ENCODE data around the gene PRKG1. TPM values are rescaled to one million over a fixed set of nuclear protein-coding genes. Genes with fewer than 3 reads are reported as not detected.
"Not testable (repeated sequence)": the region's sequence is repeated elsewhere in the genome, so short reads cannot be mapped to it uniquely, and the experiment has no call there.

PRKG1 gene
- total RNA-seq, 2 experiments from 2014 or later: not detected

DNA sequence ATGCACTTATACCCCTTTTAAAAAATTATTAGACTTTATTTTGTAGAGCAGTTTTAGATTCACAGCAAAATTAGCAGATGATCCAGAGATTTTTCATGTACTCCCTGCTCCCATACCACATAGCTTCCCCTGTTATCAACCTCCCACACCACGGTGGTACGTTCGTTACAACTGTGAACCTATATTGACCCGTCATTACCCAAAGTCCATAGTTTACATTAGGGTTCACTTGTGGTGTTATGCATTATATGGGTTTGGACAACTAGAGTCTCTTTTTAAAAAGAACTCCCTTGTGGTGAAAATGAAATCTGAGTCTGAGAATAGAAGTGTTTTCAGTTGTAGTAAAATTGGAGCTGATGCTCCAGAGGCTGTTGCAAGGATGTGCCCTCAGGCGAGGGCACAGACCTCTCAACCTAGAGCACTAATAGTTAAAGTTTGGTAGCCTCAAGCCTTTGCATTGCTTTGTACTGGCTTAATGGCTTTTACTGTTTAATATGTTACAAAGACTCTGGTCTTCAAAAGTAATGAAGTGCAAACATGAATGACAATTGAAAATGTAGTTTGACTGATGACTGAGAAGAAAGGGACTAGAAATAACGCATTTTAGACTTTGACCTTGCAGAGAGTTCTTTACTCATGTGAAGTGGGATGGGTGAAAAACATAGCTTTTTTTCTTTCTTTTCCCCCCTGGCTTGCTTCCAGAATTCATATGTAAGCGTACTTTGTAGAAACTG, 655.7 kb downstream of the PRKG1 start:
- no peak overlapping the region for H3K4me3 Mint-ChIP-seq
- H3K27ac Mint-ChIP-seq: no peak overlapping the region
- CTCF ChIA-PET: no interaction called here

DNA sequence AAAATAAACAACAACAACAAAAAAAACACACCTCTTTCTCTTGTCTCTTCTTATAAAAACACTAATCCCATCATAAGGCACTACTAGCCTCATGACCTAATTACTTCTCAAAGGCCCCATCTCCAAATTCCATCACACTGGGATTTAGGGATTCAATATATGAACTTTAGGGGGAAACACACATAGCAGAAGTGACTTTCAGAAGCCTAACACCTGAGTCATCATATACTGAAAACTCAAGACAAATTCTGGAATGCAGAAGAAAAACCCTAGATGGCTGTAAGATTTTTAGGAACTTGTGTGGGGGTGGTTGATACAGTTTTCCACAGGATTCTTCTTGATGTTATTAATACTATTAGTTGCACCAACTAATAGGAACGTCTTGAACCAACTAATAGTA, 658.8 kb downstream of the PRKG1 start:
- no peak overlapping the region for H3K4me3 Mint-ChIP-seq
- no peaks in the 10 kb centered on the region for H3K27me3 Mint-ChIP-seq (ENCODE audit: low read depth)
- intact Hi-C loops (cut with micrococcal nuclease): no loop called here
- CTCF ChIA-PET: no interaction called here
- H3K27ac Mint-ChIP-seq: no peak overlapping the region
- DNase-seq: no peak
- no peaks in the 10 kb centered on the region for H3K36me3 Mint-ChIP-seq (ENCODE audit: low read depth)
- no peaks in the 10 kb centered on the region for H3K4me1 Mint-ChIP-seq (ENCODE audit: low read depth)
- no peaks in the 10 kb centered on the region for H3K9me3 Mint-ChIP-seq

More for the DNA sequence above, 655.7 kb downstream of the PRKG1 start:
- no peaks in the 10 kb centered on the region for H3K27me3 Mint-ChIP-seq (ENCODE audit: low read depth)
- intact Hi-C loops (cut with micrococcal nuclease): no loop called here
- DNase-seq: no peak
- H3K9me3 Mint-ChIP-seq: no peaks in the 10 kb centered on the region
- H3K36me3 Mint-ChIP-seq (ENCODE audit: low read depth): no peaks in the 10 kb centered on the region
- no peaks in the 10 kb centered on the region for H3K4me1 Mint-ChIP-seq (ENCODE audit: low read depth)

DNA sequence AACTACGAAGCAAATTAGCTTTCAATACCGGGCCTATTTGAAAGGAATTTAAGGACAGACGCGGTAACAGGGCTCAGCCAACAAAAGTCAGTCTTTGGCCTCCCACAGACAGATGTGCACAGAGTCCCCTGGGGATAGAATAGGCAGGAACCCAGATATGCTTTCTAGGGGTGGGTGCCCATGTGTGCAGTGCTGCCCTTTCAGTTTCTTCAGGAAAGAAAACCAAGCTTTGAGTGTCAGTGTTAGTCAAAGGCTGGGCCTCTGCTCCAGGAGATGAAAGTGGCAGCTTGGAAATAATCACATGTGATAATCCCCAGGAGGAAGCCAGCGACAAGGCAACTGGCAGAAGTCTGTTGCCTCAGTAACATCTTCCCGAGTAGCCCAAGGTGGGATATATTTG, 668.9 kb downstream of the PRKG1 start:
- Mint-ChIP-seq H3K4me1 (ENCODE audit: low read depth) (no peaks in the 10 kb centered on the region), H3K9me3 (no peaks in the 10 kb centered on the region), H3K27me3 (ENCODE audit: low read depth) (no peaks in the 10 kb centered on the region), H3K4me3 (no peak overlapping the region), H3K36me3 (ENCODE audit: low read depth) (no peaks in the 10 kb centered on the region), H3K27ac (no peak overlapping the region)
- intact Hi-C loops (cut with micrococcal nuclease): no loop called here
- CTCF ChIA-PET: no interaction called here
- no peak for DNase-seq

DNA sequence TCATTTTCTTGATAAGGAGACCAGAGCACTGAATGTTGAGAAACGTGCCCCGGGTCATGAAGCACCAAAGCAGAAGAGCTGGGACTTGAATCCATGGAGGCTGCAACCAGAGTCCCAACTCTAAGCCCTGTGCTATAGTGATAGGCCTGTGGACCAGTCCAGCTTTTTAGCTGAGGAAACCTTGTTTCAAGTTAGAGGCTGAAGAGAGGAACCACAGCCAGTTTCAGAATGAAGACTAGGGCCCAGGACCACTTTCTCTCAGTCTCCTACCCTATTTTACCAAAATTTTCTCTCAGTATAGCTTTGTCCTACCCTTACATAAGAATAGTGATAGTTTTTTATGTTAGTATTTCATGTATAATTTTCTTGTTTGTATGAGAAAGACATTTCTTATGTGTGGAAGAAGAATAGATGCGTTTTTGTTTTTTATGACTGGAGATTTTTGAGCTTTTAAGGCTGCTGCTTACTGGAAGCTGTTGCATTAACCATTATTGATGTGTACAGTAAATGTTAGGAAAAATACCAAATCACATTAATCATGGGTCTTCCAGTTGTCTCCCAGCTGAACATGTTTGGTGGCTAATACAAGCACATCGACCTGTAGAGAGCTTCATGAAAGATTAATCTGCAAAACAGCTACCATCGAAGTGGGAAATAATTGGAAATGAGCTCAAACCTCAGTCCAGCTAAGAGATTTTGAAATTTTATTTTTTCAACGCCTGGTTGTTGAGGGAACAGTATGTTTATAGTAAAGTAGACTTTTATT, 670.1 kb downstream of the PRKG1 start:
- Mint-ChIP-seq H3K27me3 (ENCODE audit: low read depth) (no peaks in the 10 kb centered on the region), H3K4me3 (no peak overlapping the region), H3K9me3 (no peaks in the 10 kb centered on the region), H3K27ac (no peak overlapping the region), H3K36me3 (ENCODE audit: low read depth) (no peaks in the 10 kb centered on the region), H3K4me1 (ENCODE audit: low read depth) (no peaks in the 10 kb centered on the region)
- intact Hi-C loops (cut with micrococcal nuclease): no loop called here
- no peak for DNase-seq
- CTCF ChIA-PET: no interaction called here

DNA sequence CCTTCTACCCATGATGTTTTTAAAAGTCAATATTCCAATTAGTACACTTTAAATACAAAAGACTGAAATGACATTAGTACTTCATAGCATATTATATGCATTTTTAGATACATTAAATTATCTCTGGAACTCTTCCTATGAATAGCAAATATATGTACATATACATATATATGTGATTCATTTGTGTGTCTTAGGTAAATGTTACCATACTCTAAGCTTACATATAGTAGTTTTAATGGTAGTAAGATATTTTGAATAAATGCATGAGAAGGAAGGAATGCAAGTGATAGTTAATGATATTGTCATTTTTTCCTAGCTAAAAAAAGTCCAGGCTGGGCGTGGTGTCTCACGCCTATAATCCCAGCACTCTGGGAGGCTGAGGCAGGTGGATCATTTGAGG, 671.1 kb downstream of the PRKG1 start:
- H3K27me3 Mint-ChIP-seq (ENCODE audit: low read depth): no peaks in the 10 kb centered on the region
- no peaks in the 10 kb centered on the region for H3K9me3 Mint-ChIP-seq
- no peaks in the 10 kb centered on the region for H3K4me1 Mint-ChIP-seq (ENCODE audit: low read depth)
- H3K36me3 Mint-ChIP-seq (ENCODE audit: low read depth): no peaks in the 10 kb centered on the region
- H3K4me3 Mint-ChIP-seq: no peak overlapping the region
- intact Hi-C loops (cut with micrococcal nuclease): no loop called here
- no peak overlapping the region for H3K27ac Mint-ChIP-seq
- DNase-seq: no peak
- CTCF ChIA-PET: no interaction called here

DNA sequence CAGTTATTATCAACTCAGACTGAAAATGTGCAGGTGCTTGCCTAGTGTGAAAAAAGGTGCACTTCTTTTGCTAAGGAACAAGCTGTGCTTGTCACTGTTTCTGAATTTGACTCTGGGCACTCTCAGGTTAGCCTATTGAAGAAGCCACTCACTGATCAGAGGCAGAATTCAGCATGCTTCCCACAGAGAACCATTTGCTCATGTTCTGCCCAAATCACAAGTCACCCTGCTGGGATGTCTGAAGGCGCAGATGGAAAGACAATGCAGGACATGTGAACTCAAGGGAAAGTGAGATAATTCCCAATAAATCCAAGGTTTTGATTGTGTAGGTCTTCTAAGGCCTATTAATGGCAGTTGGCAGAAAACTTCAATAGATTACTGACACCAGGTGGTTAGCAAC, 672.9 kb downstream of the PRKG1 start:
- Mint-ChIP-seq H3K4me1 (ENCODE audit: low read depth) (no peaks in the 10 kb centered on the region), H3K27ac (no peak overlapping the region), H3K4me3 (no peak overlapping the region), H3K9me3 (no peaks in the 10 kb centered on the region), H3K36me3 (ENCODE audit: low read depth) (no peaks in the 10 kb centered on the region), H3K27me3 (ENCODE audit: low read depth) (no peaks in the 10 kb centered on the region)
- intact Hi-C loops (cut with micrococcal nuclease): no loop called here
- CTCF ChIA-PET: no interaction called here
- no peak for DNase-seq

DNA sequence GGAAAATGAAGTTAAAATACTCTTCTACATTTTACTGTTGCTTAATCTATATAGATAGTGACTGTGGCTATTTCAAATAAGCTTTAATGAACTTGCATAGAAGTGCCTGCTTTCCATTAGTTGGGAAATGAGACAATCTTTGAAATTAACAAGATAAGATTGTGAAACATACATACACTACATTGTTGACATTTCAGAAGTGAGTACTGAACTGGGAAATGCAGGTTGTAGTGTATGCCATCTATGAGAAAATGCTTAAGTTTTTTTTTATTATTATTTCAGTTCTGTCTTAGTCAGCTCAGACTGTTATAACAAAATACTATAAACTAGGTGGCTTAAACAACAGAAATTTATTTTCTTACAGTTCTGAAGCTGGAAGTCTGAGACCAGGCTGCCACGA, 674.7 kb downstream of the PRKG1 start:
- no peak overlapping the region for H3K4me3 Mint-ChIP-seq
- CTCF ChIA-PET: no interaction called here
- DNase-seq: no peak
- intact Hi-C loops (cut with micrococcal nuclease): no loop called here
- no peaks in the 10 kb centered on the region for H3K9me3 Mint-ChIP-seq
- no peak overlapping the region for H3K27ac Mint-ChIP-seq
- H3K36me3 Mint-ChIP-seq (ENCODE audit: low read depth): no peaks in the 10 kb centered on the region
- H3K27me3 Mint-ChIP-seq (ENCODE audit: low read depth): no peaks in the 10 kb centered on the region
- no peaks in the 10 kb centered on the region for H3K4me1 Mint-ChIP-seq (ENCODE audit: low read depth)

DNA sequence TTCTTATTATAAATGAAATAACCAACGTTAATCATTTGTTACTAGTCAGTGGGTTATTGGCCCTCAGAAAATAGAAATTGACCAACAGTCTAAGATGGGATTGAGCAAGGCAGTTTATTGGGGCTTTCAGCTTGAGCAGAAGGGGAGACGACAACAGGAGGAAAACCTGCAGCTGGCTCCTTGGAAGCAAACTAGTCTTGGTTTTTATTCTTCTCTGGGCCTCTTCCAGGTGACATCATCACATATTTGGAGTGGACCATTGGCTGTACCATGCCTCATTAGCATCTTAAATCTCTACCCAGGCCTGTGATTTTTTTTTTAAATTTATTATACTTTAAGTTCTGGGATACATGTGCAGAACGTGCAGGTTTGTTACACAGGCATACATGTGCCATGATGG, 684.1 kb downstream of the PRKG1 start:
- no peaks in the 10 kb centered on the region for H3K27me3 Mint-ChIP-seq (ENCODE audit: low read depth)
- no peak overlapping the region for H3K4me3 Mint-ChIP-seq
- DNase-seq: no peak
- CTCF ChIA-PET: no interaction called here
- intact Hi-C loops (cut with micrococcal nuclease): no loop called here
- no peaks in the 10 kb centered on the region for H3K4me1 Mint-ChIP-seq (ENCODE audit: low read depth)
- H3K27ac Mint-ChIP-seq: no peak overlapping the region
- H3K36me3 Mint-ChIP-seq (ENCODE audit: low read depth): no peaks in the 10 kb centered on the region
- H3K9me3 Mint-ChIP-seq: no peaks in the 10 kb centered on the region

DNA sequence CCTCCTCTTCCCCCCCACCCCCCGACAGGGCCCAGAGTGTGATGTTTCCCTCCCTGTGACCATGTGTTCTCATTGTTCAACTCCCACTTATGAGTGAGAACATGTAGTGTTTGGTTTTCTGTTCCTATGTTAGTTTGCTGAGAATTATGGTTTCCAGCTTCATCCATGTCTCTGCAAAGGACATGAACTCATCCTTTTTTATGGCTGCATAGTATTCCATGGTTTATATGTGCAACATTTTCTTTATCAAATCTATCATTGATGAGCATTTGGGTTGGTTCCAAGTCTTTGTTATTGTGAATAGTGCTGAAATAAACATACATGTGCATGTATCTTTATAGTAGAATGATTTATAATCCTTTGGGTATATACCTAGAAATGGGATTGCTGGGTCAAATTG, 684.6 kb downstream of the PRKG1 start:
- CTCF ChIA-PET; H3K4me3 Mint-ChIP-seq; DNase-seq; intact Hi-C loops (cut with micrococcal nuclease); H3K27ac Mint-ChIP-seq; H3K36me3 Mint-ChIP-seq (ENCODE audit: low read depth); H3K9me3 Mint-ChIP-seq; H3K27me3 Mint-ChIP-seq (ENCODE audit: low read depth); H3K4me1 Mint-ChIP-seq (ENCODE audit: low read depth): not testable (repeated sequence)

DNA sequence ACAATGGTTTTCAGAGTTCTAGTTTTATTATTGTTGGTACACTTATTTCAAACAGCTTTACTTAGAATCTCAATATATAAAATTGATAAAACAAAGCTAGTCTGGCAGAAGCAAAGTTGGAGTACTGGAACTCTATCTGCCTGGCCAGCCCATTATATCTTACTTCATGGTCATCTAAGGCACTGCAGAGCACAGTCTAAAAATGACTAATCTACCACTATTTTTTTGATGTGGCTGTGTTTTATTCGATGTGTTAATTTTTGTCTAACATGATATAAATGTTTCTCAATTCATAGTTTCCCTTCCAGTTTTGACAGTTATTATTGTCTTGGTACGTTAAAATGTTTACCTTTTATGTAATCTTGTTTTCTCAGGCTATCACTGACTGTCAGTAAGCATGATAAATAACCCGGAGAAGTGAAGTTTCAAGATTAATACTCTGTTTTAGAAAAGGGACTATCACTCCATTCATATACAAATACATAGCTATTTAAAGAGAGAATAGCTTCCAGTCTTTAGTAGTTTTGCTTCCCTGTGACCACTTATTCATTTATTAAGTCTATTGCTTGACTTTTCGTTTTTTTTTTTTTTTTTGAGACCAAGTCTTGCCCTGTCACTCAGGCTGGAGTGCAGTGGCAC, 685.7 kb downstream of the PRKG1 start:
- Mint-ChIP-seq H3K36me3 (ENCODE audit: low read depth) (no peaks in the 10 kb centered on the region), H3K4me1 (ENCODE audit: low read depth) (no peaks in the 10 kb centered on the region), H3K27ac (no peak overlapping the region), H3K4me3 (no peak overlapping the region), H3K9me3 (no peaks in the 10 kb centered on the region), H3K27me3 (ENCODE audit: low read depth) (no peaks in the 10 kb centered on the region)
- intact Hi-C loops (cut with micrococcal nuclease): no loop called here
- CTCF ChIA-PET: no interaction called here
- DNase-seq: no peak

DNA sequence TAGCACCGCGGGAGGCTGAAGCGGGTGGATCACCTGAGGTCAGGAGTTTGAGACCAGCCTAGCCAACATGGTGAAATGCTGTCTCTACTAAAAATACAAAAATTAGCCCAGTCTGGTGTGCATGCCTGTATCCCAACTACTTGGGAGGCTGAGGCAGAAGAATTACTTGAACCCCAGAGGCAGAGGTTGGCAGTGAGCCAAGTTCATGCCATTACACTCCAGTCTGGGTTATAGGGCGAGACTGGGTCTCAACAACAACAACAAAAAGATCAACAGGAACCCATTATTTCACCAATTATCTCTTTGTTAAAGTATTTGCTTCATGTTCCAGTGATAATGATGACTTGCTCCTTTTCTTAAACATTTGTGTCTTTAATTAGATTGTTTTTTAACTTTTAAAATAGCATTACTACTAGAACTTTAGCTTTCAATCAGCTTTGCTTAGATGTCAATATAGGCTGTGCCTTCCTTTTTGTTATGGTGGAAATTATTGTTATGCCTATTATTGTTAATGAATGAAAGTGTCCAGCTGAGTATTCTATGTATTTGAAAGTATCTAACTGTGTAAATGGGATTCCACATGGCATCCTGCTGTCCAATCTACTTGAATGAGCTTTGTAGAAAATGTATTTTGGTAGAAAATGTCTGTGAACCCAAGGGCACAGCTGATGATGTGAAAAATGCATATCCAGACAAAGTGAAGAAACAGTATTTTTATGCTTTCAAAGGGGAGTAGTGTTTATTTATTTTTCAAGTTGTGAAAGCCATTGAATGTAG, 686.8 kb downstream of the PRKG1 start:
- H3K27ac Mint-ChIP-seq: no peak overlapping the region

DNA sequence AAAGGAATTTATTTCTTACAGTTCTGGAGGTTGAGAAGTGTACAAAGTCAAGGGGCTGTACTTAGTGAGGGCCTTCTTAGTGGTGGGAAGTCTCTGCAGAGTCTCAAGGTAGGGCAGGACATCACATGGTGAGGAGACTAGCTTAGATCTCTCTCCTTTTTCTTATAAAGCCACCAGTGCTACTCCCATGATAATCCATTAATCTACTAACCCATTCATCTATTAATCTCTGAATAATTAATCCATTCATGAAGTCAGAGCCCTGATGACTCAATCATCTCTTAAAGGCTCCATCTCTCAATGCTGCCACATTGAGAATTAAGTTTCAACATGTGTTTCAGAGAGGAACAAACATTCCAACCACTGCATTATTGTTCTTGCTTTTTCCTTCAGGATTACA, 689.5 kb downstream of the PRKG1 start:
- CTCF ChIA-PET: interaction anchor here (0.6 to 1.4 kb wide), 2 partner anchors 10 to 170 kb away, joined by 3 read pairs; no protein-coding TSS in a partner anchor
- Mint-ChIP-seq H3K4me1 (ENCODE audit: low read depth) (no peaks in the 10 kb centered on the region), H3K9me3 (peaks cover 9% of the 10 kb centered on the region), H3K36me3 (ENCODE audit: low read depth) (no peaks in the 10 kb centered on the region), H3K27ac (no peak overlapping the region), H3K27me3 (ENCODE audit: low read depth) (no peaks in the 10 kb centered on the region), H3K4me3 (no peak overlapping the region)
- no peak for DNase-seq
- intact Hi-C loops (cut with micrococcal nuclease): no loop called here

More for the DNA sequence above, 686.8 kb downstream of the PRKG1 start:
- Mint-ChIP-seq H3K4me3 (no peak overlapping the region), H3K4me1 (ENCODE audit: low read depth) (no peaks in the 10 kb centered on the region), H3K36me3 (ENCODE audit: low read depth) (no peaks in the 10 kb centered on the region), H3K27me3 (ENCODE audit: low read depth) (no peaks in the 10 kb centered on the region), H3K9me3 (peaks cover 3% of the 10 kb centered on the region)
- CTCF ChIA-PET: no interaction called here
- no peak for DNase-seq
- intact Hi-C loops (cut with micrococcal nuclease): no loop called here

All from activated naive CD4-positive, alpha-beta T cell treated with anti-CD3 and anti-CD28 coated beads for 36 hours (primary cell).